ENCODE data around the gene CDH1.

Gene CDH1

GRCh38 chr16:68762996-68763756 is 26.1 kb downstream of the CDH1 start:
- Histone ChIP-seq H3K4me3 (ENCODE audit: low read depth, low read length) (peak overlapping the region; percentile 41), H3K9me3 (ENCODE audit: control insufficient read depth, insufficient read depth, low read depth, low read length) (no peaks in the 10 kb centered on the region), H3K36me3 (ENCODE audit: control insufficient read depth, insufficient read depth, low read length) (0 out of 2 replicates have a peak, but pooled peaks cover 2% of the 10 kb centered on the region), H3K27me3 (ENCODE audit: control insufficient read depth, insufficient read depth, low read length) (no peaks in the 10 kb centered on the region), H3K4me1 (ENCODE audit: control insufficient read depth, insufficient read depth, low read length) (peaks cover 48% of the 10 kb centered on the region), H3K9ac (ENCODE audit: low read length) (peak overlapping the region; percentile 48), H3K27ac (ENCODE audit: low read depth, low read length) (peak overlapping the region; percentile 88)

- no peak overlapping the region for H3K4me3 ChIP-seq (ENCODE audit: low read depth, low read length)
- peaks cover 48% of the 10 kb centered on the region for H3K4me1 ChIP-seq (ENCODE audit: control insufficient read depth, insufficient read depth, low read length)
- no peak overlapping the region for H3K9ac ChIP-seq (ENCODE audit: low read length)
- no peaks in the 10 kb centered on the region for H3K27me3 ChIP-seq (ENCODE audit: control insufficient read depth, insufficient read depth, low read length)
- no peaks in the 10 kb centered on the region; the same call in 1 of the 2 replicates for H3K36me3 ChIP-seq (ENCODE audit: control insufficient read depth, insufficient read depth, low read length)
- H3K27ac ChIP-seq (ENCODE audit: low read depth, low read length), result no peak overlapping the region
- no peaks in the 10 kb centered on the region for H3K9me3 ChIP-seq (ENCODE audit: control insufficient read depth, insufficient read depth, low read depth, low read length)
Measured at GRCh38 chr16:68764862-68765261, 27.8 kb downstream of the CDH1 start.

- Histone ChIP-seq H3K4me3 (ENCODE audit: low read depth, low read length) (no peak overlapping the region), H3K9ac (ENCODE audit: low read length) (no peak overlapping the region), H3K36me3 (ENCODE audit: control insufficient read depth, insufficient read depth, low read length) (peaks cover 20% of the 10 kb centered on the region), H3K9me3 (ENCODE audit: control insufficient read depth, insufficient read depth, low read depth, low read length) (no peaks in the 10 kb centered on the region), H3K27ac (ENCODE audit: low read depth, low read length) (no peak overlapping the region), H3K4me1 (ENCODE audit: control insufficient read depth, insufficient read depth, low read length) (peaks cover 27% of the 10 kb centered on the region), H3K27me3 (ENCODE audit: control insufficient read depth, insufficient read depth, low read length) (no peaks in the 10 kb centered on the region)
Measured at GRCh38 chr16:68767581-68767980, 30.5 kb downstream of the CDH1 start.

DNA sequence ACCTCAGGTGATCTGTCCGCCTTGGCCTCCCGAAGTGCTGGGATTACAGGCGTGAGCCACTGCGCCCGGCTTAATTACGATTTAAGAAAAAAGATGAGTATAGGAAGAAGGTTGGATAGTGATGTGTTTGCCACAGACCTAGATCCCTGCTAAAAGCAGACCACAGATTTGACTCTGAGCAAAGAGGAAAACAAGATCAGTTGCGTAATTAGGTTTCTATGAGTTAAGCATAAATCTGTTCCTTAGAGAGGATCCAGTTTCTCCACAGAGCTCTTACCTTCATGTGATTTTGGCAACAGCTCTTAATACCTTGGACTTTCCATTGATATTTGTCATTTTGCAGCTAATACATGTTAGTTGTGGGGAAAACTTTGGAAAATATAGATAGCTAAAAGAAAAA is 31.1 kb downstream of the CDH1 start:
- Histone ChIP-seq H3K9me3 (ENCODE audit: control insufficient read depth, insufficient read depth, low read depth, low read length) (no peaks in the 10 kb centered on the region), H3K4me3 (ENCODE audit: low read depth, low read length) (no peak overlapping the region), H3K27ac (ENCODE audit: low read depth, low read length) (no peak overlapping the region), H3K4me1 (ENCODE audit: control insufficient read depth, insufficient read depth, low read length) (peaks cover 21% of the 10 kb centered on the region), H3K9ac (ENCODE audit: low read length) (no peak overlapping the region), H3K36me3 (ENCODE audit: control insufficient read depth, insufficient read depth, low read length) (peaks cover 24% of the 10 kb centered on the region), H3K27me3 (ENCODE audit: control insufficient read depth, insufficient read depth, low read length) (no peaks in the 10 kb centered on the region)

DNA sequence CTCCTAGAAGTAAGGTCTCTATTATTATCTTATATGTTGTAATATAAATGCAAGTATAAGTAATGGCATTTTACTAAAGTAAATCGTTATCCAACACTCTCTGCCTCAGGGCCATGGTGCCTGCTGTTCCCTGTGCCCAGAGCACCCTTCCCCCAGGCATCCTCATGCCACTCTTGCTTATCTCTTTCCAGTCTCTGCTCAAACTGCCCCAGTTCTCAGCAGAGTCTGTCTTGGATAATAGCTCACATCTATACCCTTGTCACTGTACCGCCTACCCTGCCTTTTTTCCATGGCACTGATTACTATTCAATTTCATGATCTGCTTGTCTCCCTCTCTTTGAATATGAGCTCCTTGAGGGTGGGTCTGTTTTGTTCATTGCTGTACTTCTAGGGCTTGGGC is 31.7 kb downstream of the CDH1 start:
- H3K9me3 ChIP-seq (ENCODE audit: control insufficient read depth, insufficient read depth, low read depth, low read length), result no peaks in the 10 kb centered on the region
- H3K27ac ChIP-seq (ENCODE audit: low read depth, low read length), result no peak overlapping the region
- H3K4me1 ChIP-seq (ENCODE audit: control insufficient read depth, insufficient read depth, low read length), result peaks cover 16% of the 10 kb centered on the region
- no peak overlapping the region for H3K4me3 ChIP-seq (ENCODE audit: low read depth, low read length)
- H3K9ac ChIP-seq (ENCODE audit: low read length), result no peak overlapping the region
- no peaks in the 10 kb centered on the region for H3K27me3 ChIP-seq (ENCODE audit: control insufficient read depth, insufficient read depth, low read length)
- H3K36me3 ChIP-seq (ENCODE audit: control insufficient read depth, insufficient read depth, low read length), result peaks cover 24% of the 10 kb centered on the region

GRCh38 chr16:68770671-68771070 is 33.6 kb downstream of the CDH1 start:
- H3K4me1 ChIP-seq (ENCODE audit: control insufficient read depth, insufficient read depth, low read length), result no peaks in the 10 kb centered on the region; the same call in 1 of the 2 replicates

GRCh38 chr16:68772030-68772681 is 35.1 kb downstream of the CDH1 start:
- Histone ChIP-seq H3K4me3 (ENCODE audit: low read depth, low read length) (no peak overlapping the region), H3K36me3 (ENCODE audit: control insufficient read depth, insufficient read depth, low read length) (peaks cover 24% of the 10 kb centered on the region), H3K27me3 (ENCODE audit: control insufficient read depth, insufficient read depth, low read length) (no peaks in the 10 kb centered on the region), H3K9ac (ENCODE audit: low read length) (no peak overlapping the region), H3K27ac (ENCODE audit: low read depth, low read length) (no peak overlapping the region), H3K9me3 (ENCODE audit: control insufficient read depth, insufficient read depth, low read depth, low read length) (no peaks in the 10 kb centered on the region), H3K4me1 (ENCODE audit: control insufficient read depth, insufficient read depth, low read length) (peaks cover 6% of the 10 kb centered on the region)

More at GRCh38 chr16:68770671-68771070, 33.6 kb downstream of the CDH1 start:
- no peak overlapping the region for H3K4me3 ChIP-seq (ENCODE audit: low read depth, low read length)
- no peaks in the 10 kb centered on the region for H3K27me3 ChIP-seq (ENCODE audit: control insufficient read depth, insufficient read depth, low read length)
- peaks cover 24% of the 10 kb centered on the region for H3K36me3 ChIP-seq (ENCODE audit: control insufficient read depth, insufficient read depth, low read length)
- no peak overlapping the region for H3K9ac ChIP-seq (ENCODE audit: low read length)
- H3K9me3 ChIP-seq (ENCODE audit: control insufficient read depth, insufficient read depth, low read depth, low read length), result no peaks in the 10 kb centered on the region
- no peak overlapping the region for H3K27ac ChIP-seq (ENCODE audit: low read depth, low read length)

DNA sequence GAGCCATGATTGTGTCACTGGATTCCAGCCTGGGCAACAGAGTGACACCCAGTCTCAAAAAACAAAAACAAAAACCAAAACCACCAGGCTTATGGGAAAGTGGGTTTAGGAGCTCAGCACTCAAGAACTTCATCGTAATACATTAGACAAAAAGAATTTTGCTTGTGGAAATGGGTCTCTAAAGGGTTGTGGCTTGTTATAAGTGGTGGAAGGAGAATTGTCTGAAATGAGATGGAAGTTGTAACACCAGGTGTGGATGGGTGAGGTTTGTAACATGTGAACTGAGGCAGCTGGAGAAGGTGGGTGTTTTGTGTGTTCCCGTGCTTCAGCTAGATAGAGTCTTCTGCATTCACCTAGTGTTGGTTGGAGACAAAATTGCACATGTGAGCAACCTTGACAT is 35.8 kb downstream of the CDH1 start:
- peaks cover 24% of the 10 kb centered on the region for H3K36me3 ChIP-seq (ENCODE audit: control insufficient read depth, insufficient read depth, low read length)
- no peaks in the 10 kb centered on the region for H3K9me3 ChIP-seq (ENCODE audit: control insufficient read depth, insufficient read depth, low read depth, low read length)
- no peak overlapping the region for H3K4me3 ChIP-seq (ENCODE audit: low read depth, low read length)
- H3K27ac ChIP-seq (ENCODE audit: low read depth, low read length), result no peak overlapping the region
- H3K4me1 ChIP-seq (ENCODE audit: control insufficient read depth, insufficient read depth, low read length), result peaks cover 7% of the 10 kb centered on the region
- no peaks in the 10 kb centered on the region for H3K27me3 ChIP-seq (ENCODE audit: control insufficient read depth, insufficient read depth, low read length)
- H3K9ac ChIP-seq (ENCODE audit: low read length), result no peak overlapping the region

DNA sequence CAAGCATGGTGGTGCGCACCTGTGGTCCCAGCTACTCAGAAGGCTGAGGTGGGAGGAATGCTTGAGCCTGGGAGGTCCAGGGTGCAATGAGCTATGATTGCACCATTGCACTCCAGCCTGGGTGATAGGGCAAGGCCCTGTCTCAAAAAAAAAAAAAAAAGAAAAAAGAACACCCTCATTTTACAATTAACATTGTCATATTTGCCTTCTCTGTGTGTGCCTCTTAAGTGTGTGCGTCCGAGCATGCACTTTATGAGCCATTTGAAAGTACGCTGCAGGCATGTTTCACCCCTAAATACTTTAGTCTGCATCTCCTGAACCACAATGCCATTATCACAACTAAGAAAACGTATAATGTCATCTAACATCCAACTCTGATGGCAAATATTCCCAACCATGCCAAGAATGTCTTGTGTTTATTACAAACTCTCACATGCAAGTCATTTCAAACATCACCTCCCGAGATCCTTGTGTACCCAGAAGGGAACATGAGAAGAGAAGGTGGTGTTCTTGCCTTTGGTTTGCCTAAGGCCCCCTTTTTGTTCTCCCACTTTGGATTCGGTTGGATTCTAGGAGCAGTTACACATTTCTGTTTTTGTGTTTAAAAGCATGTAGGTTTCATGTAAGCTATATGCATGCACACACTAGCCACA is 38.0 kb downstream of the CDH1 start:
- H3K36me3 ChIP-seq (ENCODE audit: control insufficient read depth, insufficient read depth, low read length), result peaks cover 26% of the 10 kb centered on the region
- peaks cover 27% of the 10 kb centered on the region for H3K4me1 ChIP-seq (ENCODE audit: control insufficient read depth, insufficient read depth, low read length)
- H3K9me3 ChIP-seq (ENCODE audit: control insufficient read depth, insufficient read depth, low read depth, low read length), result no peaks in the 10 kb centered on the region
- no peak overlapping the region for H3K27ac ChIP-seq (ENCODE audit: low read depth, low read length)
- no peaks in the 10 kb centered on the region for H3K27me3 ChIP-seq (ENCODE audit: control insufficient read depth, insufficient read depth, low read length)
- no peak overlapping the region for H3K4me3 ChIP-seq (ENCODE audit: low read depth, low read length)
- no peak overlapping the region for H3K9ac ChIP-seq (ENCODE audit: low read length)

GRCh38 chr16:68776821-68777485 is 39.9 kb downstream of the CDH1 start:
- Histone ChIP-seq H3K9me3 (ENCODE audit: control insufficient read depth, insufficient read depth, low read depth, low read length) (no peaks in the 10 kb centered on the region), H3K36me3 (ENCODE audit: control insufficient read depth, insufficient read depth, low read length) (peaks cover 14% of the 10 kb centered on the region), H3K4me1 (ENCODE audit: control insufficient read depth, insufficient read depth, low read length) (peaks cover 38% of the 10 kb centered on the region), H3K4me3 (ENCODE audit: low read depth, low read length) (no peak overlapping the region), H3K27ac (ENCODE audit: low read depth, low read length) (no peak overlapping the region), H3K9ac (ENCODE audit: low read length) (no peak overlapping the region), H3K27me3 (ENCODE audit: control insufficient read depth, insufficient read depth, low read length) (no peaks in the 10 kb centered on the region)
